Stimulated activated CD8-positive, alpha-beta memory T cell treated with anti-CD3 and anti-CD28 coated beads, Interleukin-15, amount 100 ng/mL, for 48 hours (primary cell): ENCODE results near the gene CPLANE2.

Source experiments
- DNase-seq, 2 donors: peaks; one replicate each; pipeline ENCODE4 v3.0.0-alpha.2; 2020; ENCODE audit warnings: low read depth in 2 of 2

CPLANE2 gene

GRCh38 chr1:16189921-16190621 lies 46.9 kb downstream of the CPLANE2 start:
- no peak for DNase-seq

GRCh38 chr1:16189003-16189402 lies 48.0 kb downstream of the CPLANE2 start:
- no peak for DNase-seq

- peak; percentile 57 for DNase-seq
Observed at GRCh38 chr1:16187748-16188401, 49.1 kb downstream of the CPLANE2 start.

GRCh38 chr1:16186655-16187235 lies 50.2 kb downstream of the CPLANE2 start:
- no peak for DNase-seq

- DNase-seq, result no peak
Observed at GRCh38 chr1:16184557-16185303, 52.3 kb downstream of the CPLANE2 start.

- no peak for DNase-seq
Observed at GRCh38 chr1:16183765-16184556, 53.0 kb downstream of the CPLANE2 start.

- DNase-seq, result no peak
Observed at GRCh38 chr1:16183179-16183578, 53.8 kb downstream of the CPLANE2 start.

GRCh38 chr1:16181887-16182719 lies 54.9 kb downstream of the CPLANE2 start:
- no peak for DNase-seq
